SH-SY5Y (cell line): ENCODE measurements around the gene GALNT9.

Experiments used
- GATA2 ChIP-seq: IDR thresholded peaks from 2 replicates; pipeline ENCODE4 v1.6.1; 2011; ENCODE audit warnings: mild to moderate bottlenecking, low read depth, low read length
- GATA3 ChIP-seq: IDR thresholded peaks from 2 replicates; pipeline ENCODE4 v1.6.1; 2011; ENCODE audit warnings: low read depth, mild to moderate bottlenecking, low read length, moderate library complexity

GRCh38 chr12:132219323-132219722, 110.1 kb downstream of the GALNT9 start:
- TF ChIP-seq GATA3 (no peak), GATA2 (no peak)
